HEK293 (cell line): Measurements from ENCODE around the gene CCDC152.

Source experiments
- CTCF ChIA-PET: fragments of 350-600 bp; formaldehyde crosslinking; extraction: SDS; loops from one replicate; lab custom pipeline; 2021; ENCODE audit warnings: antibody characterized with exemption; lab: Yijun Ruan, JAX
- POLR2A ChIA-PET: fragments of 300-600 bp; formaldehyde crosslinking; extraction: SDS; loops from one replicate; lab custom pipeline; 2020; ENCODE audit warnings: antibody characterized with exemption, inconsistent platforms; lab: Yijun Ruan, JAX
- H3K27ac ChIP-seq: fragments of 200-500 bp; sonication (Bioruptor generic); 2 replicates; pipeline ENCODE4 v1.5.1; 2014; ENCODE audit warnings: low read depth, low read length, control low read depth, inconsistent platforms; ENCODE audit errors: extremely low read depth
- H3K36me3 ChIP-seq, 2 experiments: fragments of 200-500 bp in 1 of 2; sonication (Bioruptor generic) in 1 of 2; 1 replicate in 1 of 2; 2 replicates in 1 of 2; pipeline ENCODE4 v1.5.1; 2014 to 2017; ENCODE audit warnings: inconsistent platforms in 2 of 2, low read length in 2 of 2; ENCODE audit not compliant: control insufficient read depth in 2 of 2, insufficient read depth in 1 of 2
- H3K4me1 ChIP-seq: fragments of 200-500 bp; sonication (Bioruptor generic); 2 replicates; pipeline ENCODE4 v1.5.1; 2014; ENCODE audit warnings: mild to moderate bottlenecking, low read length, inconsistent platforms; ENCODE audit not compliant: control insufficient read depth, insufficient read depth
- H3K4me3 ChIP-seq: 2 replicates; pipeline ENCODE4 v1.5.1; 2011; ENCODE audit warnings: low read depth, mild to moderate bottlenecking, control low read depth, low read length, moderate library complexity
- H3K9me3 ChIP-seq: fragments of 200-500 bp; sonication (Bioruptor generic); 2 replicates; pipeline ENCODE4 v1.5.1; 2014; ENCODE audit warnings: low read depth, low read length, inconsistent platforms; ENCODE audit not compliant: control insufficient read depth, insufficient read depth
- EGR2 ChIP-seq: fragments of 450-650 bp; formaldehyde crosslinking; IDR thresholded peaks from 2 replicates; pipeline ENCODE4 v1.5.1; 2016; ENCODE audit warnings: low read depth, missing biosample characterization, missing genetic modification characterization
- FEZF1 ChIP-seq: fragments of 450-650 bp; formaldehyde crosslinking; IDR thresholded peaks from 2 replicates; pipeline ENCODE4 v1.5.1; 2016; ENCODE audit warnings: missing biosample characterization, missing genetic modification characterization
- PATZ1 ChIP-seq: fragments of 450-650 bp; formaldehyde crosslinking; IDR thresholded peaks from 2 replicates; pipeline ENCODE4 v1.5.1; 2016; ENCODE audit warnings: missing biosample characterization, missing genetic modification characterization
- ZBTB21 ChIP-seq: fragments of 450-650 bp; formaldehyde crosslinking; IDR thresholded peaks from 2 replicates; pipeline ENCODE4 v1.5.1; 2017; ENCODE audit warnings: missing biosample characterization, missing genetic modification characterization
- ZBTB7A ChIP-seq: fragments of 450-650 bp; formaldehyde crosslinking; IDR thresholded peaks from 2 replicates; pipeline ENCODE4 v1.5.1; 2016; ENCODE audit warnings: low read depth, missing biosample characterization, missing genetic modification characterization
- ZNF132 ChIP-seq: fragments of 450-650 bp; formaldehyde crosslinking; IDR thresholded peaks from 2 replicates; pipeline ENCODE4 v1.5.1; 2017; ENCODE audit warnings: missing biosample characterization, missing genetic modification characterization, borderline replicate concordance
- ZNF140 ChIP-seq: fragments of 450-650 bp; formaldehyde crosslinking; IDR thresholded peaks from 2 replicates; pipeline ENCODE4 v1.5.1; 2016; ENCODE audit warnings: missing biosample characterization, missing genetic modification characterization
- ZNF18 ChIP-seq: fragments of 450-650 bp; formaldehyde crosslinking; IDR thresholded peaks from 2 replicates; pipeline ENCODE4 v1.5.1; 2016; ENCODE audit warnings: missing biosample characterization, missing genetic modification characterization
- ZNF202 ChIP-seq: fragments of 450-650 bp; formaldehyde crosslinking; IDR thresholded peaks from 2 replicates; pipeline ENCODE4 v1.5.1; 2016; ENCODE audit warnings: missing biosample characterization, missing genetic modification characterization, borderline replicate concordance
- ZNF362 ChIP-seq: fragments of 450-650 bp; formaldehyde crosslinking; IDR thresholded peaks from 2 replicates; pipeline ENCODE4 v1.5.1; 2016; ENCODE audit warnings: missing biosample characterization, missing genetic modification characterization
- ZNF391 ChIP-seq: fragments of 450-650 bp; formaldehyde crosslinking; IDR thresholded peaks from 2 replicates; pipeline ENCODE4 v1.5.1; 2016; ENCODE audit warnings: low read depth, missing biosample characterization, missing genetic modification characterization, borderline replicate concordance
- ZNF394 ChIP-seq: fragments of 450-650 bp; formaldehyde crosslinking; IDR thresholded peaks from 2 replicates; pipeline ENCODE4 v1.5.1; 2016; ENCODE audit warnings: missing biosample characterization, missing genetic modification characterization, mild to moderate bottlenecking, moderate library complexity, borderline replicate concordance
- ZNF548 ChIP-seq: fragments of 450-650 bp; formaldehyde crosslinking; IDR thresholded peaks from 2 replicates; pipeline ENCODE4 v1.5.1; 2016; ENCODE audit warnings: missing biosample characterization, missing genetic modification characterization
- ZNF555 ChIP-seq: fragments of 450-650 bp; formaldehyde crosslinking; conservative IDR thresholded peaks from 2 replicates; pipeline ENCODE4 v1.5.1; 2017; ENCODE audit warnings: missing biosample characterization, mild to moderate bottlenecking, missing genetic modification characterization, inconsistent platforms
- ZNF561 ChIP-seq: fragments of 450-650 bp; IDR thresholded peaks from 2 replicates; pipeline ENCODE4 v1.5.1; 2018; ENCODE audit warnings: missing biosample characterization, missing genetic modification characterization, borderline replicate concordance
- ZNF596 ChIP-seq: fragments of 450-650 bp; IDR thresholded peaks from 2 replicates; pipeline ENCODE4 v1.5.0; 2018; ENCODE audit warnings: missing biosample characterization, mild to moderate bottlenecking, missing genetic modification characterization, moderate library complexity
- ZNF639 ChIP-seq: fragments of 450-650 bp; formaldehyde crosslinking; IDR thresholded peaks from 2 replicates; pipeline ENCODE4 v1.5.1; 2016; ENCODE audit warnings: missing biosample characterization, missing genetic modification characterization
- ZNF664 ChIP-seq: fragments of 450-650 bp; formaldehyde crosslinking; IDR thresholded peaks from 2 replicates; pipeline ENCODE4 v1.5.1; 2016; ENCODE audit warnings: missing biosample characterization, missing genetic modification characterization
- ZNF670 ChIP-seq: fragments of 450-650 bp; formaldehyde crosslinking; IDR thresholded peaks from 2 replicates; pipeline ENCODE4 v1.5.1; 2016; ENCODE audit warnings: missing biosample characterization, missing genetic modification characterization, low read depth
- ZNF707 ChIP-seq: fragments of 450-650 bp; formaldehyde crosslinking; IDR thresholded peaks from 2 replicates; pipeline ENCODE4 v1.5.1; 2016; ENCODE audit warnings: missing biosample characterization, missing genetic modification characterization
- ZNF777 ChIP-seq: fragments of 450-650 bp; formaldehyde crosslinking; IDR thresholded peaks from 2 replicates; pipeline ENCODE4 v1.5.1; 2017; ENCODE audit warnings: missing biosample characterization, missing genetic modification characterization, borderline replicate concordance

Gene CCDC152

GRCh38 chr5:42839196-42839595 is 82.6 kb downstream of the CCDC152 start:
- no peaks in the 10 kb centered on the region for H3K36me3 ChIP-seq
- CTCF ChIA-PET = interaction anchor here (0.7 to 1.1 kb wide), 2 partner anchors 50 to 1934 kb away, joined by 3 read pairs; no protein-coding TSS in a partner anchor
- no peak overlapping the region for H3K4me3 ChIP-seq
- no peak overlapping the region for H3K27ac ChIP-seq
- 0 out of 2 replicates have a peak, but pooled peaks cover 2% of the 10 kb centered on the region for H3K4me1 ChIP-seq
- no peaks in the 10 kb centered on the region for H3K9me3 ChIP-seq
- POLR2A ChIA-PET = no interaction called here
- no peak for TF ChIP-seq ZNF132
- no peak for TF ChIP-seq ZBTB21 (tag by site-specific recombination)
- no peak for TF ChIP-seq ZNF394 (tag by site-specific recombination)
- TF ChIP-seq PATZ1 = no peak
- TF ChIP-seq ZNF18 (tag by site-specific recombination) = no peak
- no peak for TF ChIP-seq ZNF140 (tag by site-specific recombination)
- no peak for TF ChIP-seq ZNF664 (tag by site-specific recombination)
- no peak for TF ChIP-seq ZNF561 (tag by site-specific recombination)
- TF ChIP-seq ZNF202 (tag by site-specific recombination) = no peak
- TF ChIP-seq ZNF362 (tag by site-specific recombination) = no peak
- TF ChIP-seq ZNF707 (tag by site-specific recombination) = no peak
- TF ChIP-seq ZNF639 (tag by site-specific recombination) = no peak
- TF ChIP-seq ZNF555 (tag by site-specific recombination) = no peak
- no peak for TF ChIP-seq ZNF548
- TF ChIP-seq ZNF596 = no peak
- no peak for TF ChIP-seq ZNF777 (tag by site-specific recombination)
- no peak for TF ChIP-seq ZNF670 (tag by site-specific recombination)
- no peak for TF ChIP-seq ZBTB7A
- no peak for TF ChIP-seq FEZF1 (tag by site-specific recombination)
- no peak for TF ChIP-seq ZNF391 (tag by site-specific recombination)

GRCh38 chr5:42840269-42840668 is 83.7 kb downstream of the CCDC152 start:
- H3K27ac ChIP-seq = no peak overlapping the region

More at GRCh38 chr5:42840269-42840668, 83.7 kb downstream of the CCDC152 start:
- H3K9me3 ChIP-seq = no peaks in the 10 kb centered on the region
- TF ChIP-seq EGR2 (tag by site-specific recombination) (peak; percentile 39; the same call in 1 of the 2 replicates), ZNF561 (tag by site-specific recombination) (no peak)
- POLR2A ChIA-PET = no interaction called here
- H3K36me3 ChIP-seq = no peaks in the 10 kb centered on the region
- CTCF ChIA-PET = interaction anchor here (1.2 to 1.3 kb wide), 2 partner anchors 16 to 49 kb away, joined by 3 to 6 read pairs; no protein-coding TSS in a partner anchor
- H3K4me3 ChIP-seq = no peak overlapping the region
- 0 out of 2 replicates have a peak, but pooled peaks cover 2% of the 10 kb centered on the region for H3K4me1 ChIP-seq
